ENCODE data around the gene ARV1. TPM values are rescaled to one million over a fixed set of nuclear protein-coding genes. Genes with fewer than 3 reads are reported as not detected.

The ARV1 gene
- total RNA-seq, 4 donors from 2014 or later, result 11.6 to 18.3 (median 15.4) TPM

- DNase-seq (ENCODE audit: low spot score), result no peak
- no peak for ATAC-seq (ENCODE audit: low FRiP score)
- TF ChIP-seq CTCF (IDR thresholded peaks at IDR 0.05), result no peak
Observed at GRCh38 chr1:231032963-231033362, 54.1 kb downstream of the ARV1 start.

- DNase-seq (ENCODE audit: low spot score), result no peak
- ATAC-seq (ENCODE audit: low FRiP score), result no peak
- TF ChIP-seq CTCF (IDR thresholded peaks at IDR 0.05), result no peak
Observed at GRCh38 chr1:231035799-231036198, 56.9 kb downstream of the ARV1 start.

GRCh38 chr1:231036416-231036815, 57.5 kb downstream of the ARV1 start:
- no peak for TF ChIP-seq CTCF (IDR thresholded peaks at IDR 0.05)
- no peak for DNase-seq (ENCODE audit: low spot score)
- no peak for ATAC-seq (ENCODE audit: low FRiP score)

- DNase-seq (ENCODE audit: low spot score) (no peak), ATAC-seq (ENCODE audit: low FRiP score) (no peak)
- TF ChIP-seq CTCF (IDR thresholded peaks at IDR 0.05), result no peak
Observed at GRCh38 chr1:231037585-231038517, 59.0 kb downstream of the ARV1 start.

GRCh38 chr1:231039161-231040018, 60.5 kb downstream of the ARV1 start:
- TF ChIP-seq CTCF (IDR thresholded peaks at IDR 0.05), result no peak
- DNase-seq (ENCODE audit: low spot score), result no peak
- ATAC-seq (ENCODE audit: low FRiP score), result peak; percentile 78

- ATAC-seq (ENCODE audit: low FRiP score), result peak; percentile 79
- no peak for DNase-seq (ENCODE audit: low spot score)
- TF ChIP-seq CTCF (IDR thresholded peaks at IDR 0.05), result no peak
Observed at GRCh38 chr1:231040019-231040799, 61.3 kb downstream of the ARV1 start, which contains the start of gene FAM89A. Gene FAM89A (minus strand): TSS chr1:231040254. CDS start chr1:231040211, 43 bp downstream.

Measured in omental fat pad (tissue), 4 donors.